ENCODE results near the gene IMMT. TPM values are rescaled to one million over a fixed set of nuclear protein-coding genes. Genes with fewer than 3 reads are reported as not detected.
A peak's percentile ranks its signal among the peaks of the same experiment; 100 is the strongest.

IMMT gene
- total and polyA plus RNA-seq, 10 donors, result 30.7 to 80.9 (median 66.1) TPM

GRCh38 chr2:86221066-86221684 is 25.9 kb upstream of the IMMT start:
- no peak overlapping the region for H3K27ac ChIP-seq
- intact Hi-C loops (cut with DNase I; ENCODE audit: low total_unique reads), result loop anchor here (5.0 kb wide), 1 partner anchor 151 kb away; no protein-coding TSS in a partner anchor
- WGBS, 5 donors, result 32 to 72% (median 58%) methylated on average over 5 of the region's 5 CpGs

GRCh38 chr2:86219896-86220295 is 24.6 kb upstream of the IMMT start:
- Histone ChIP-seq H3K27ac (no peak overlapping the region), H3K4me3 (no peak overlapping the region), H3K4me1 (peaks cover 0 to 23% (median 8%) of the 10 kb centered on the region in 6 donors), H3K36me3 (peaks cover 0 to 3% (median 0%) of the 10 kb centered on the region in 6 donors), H3K27me3 (replicated peaks in 1 of 7) (no peaks in the 10 kb centered on the region), H3K9me3 (no peaks in the 10 kb centered on the region)
- WGBS, 5 donors, result 77 to 92% (median 88%) methylated on average over 5 of the region's 5 CpGs
- DNase-seq, result no peak
- intact Hi-C loops (cut with DNase I; ENCODE audit: low total_unique reads), result loop anchor here (5.0 kb wide), 1 partner anchor 152 kb away; no protein-coding TSS in a partner anchor
- TF ChIP-seq POLR2AphosphoS5 (IDR thresholded peaks at IDR 0.05), result no peak
- TF ChIP-seq POLR2A (IDR thresholded peaks at IDR 0.05), result no peak
- no peak for TF ChIP-seq CTCF (IDR thresholded peaks at IDR 0.05 in 8 of 11, conservative IDR thresholded peaks at IDR 0.05 in 3 of 11)

More at GRCh38 chr2:86221066-86221684, 25.9 kb upstream of the IMMT start:
- no peak for DNase-seq
- Histone ChIP-seq H3K4me3 (no peak overlapping the region), H3K36me3 (no peaks in the 10 kb centered on the region), H3K9me3 (no peaks in the 10 kb centered on the region), H3K4me1 (peaks cover 0 to 32% (median 14%) of the 10 kb centered on the region in 6 donors), H3K27me3 (replicated peaks in 1 of 7) (no peaks in the 10 kb centered on the region)
- TF ChIP-seq POLR2A (IDR thresholded peaks at IDR 0.05), result no peak
- peak; percentile 61 to 90 (median 83) for TF ChIP-seq CTCF (IDR thresholded peaks at IDR 0.05 in 8 of 11, conservative IDR thresholded peaks at IDR 0.05 in 3 of 11)

- 74 to 83% (median 79%) methylated on average over 4 of the region's 4 CpGs for WGBS, 5 donors
- Histone ChIP-seq H3K4me3 (no peak overlapping the region), H3K4me1 (peaks cover 0 to 16% (median 6%) of the 10 kb centered on the region in 6 donors), H3K36me3 (peaks cover 0 to 18% (median 14%) of the 10 kb centered on the region in 6 donors), H3K27me3 (replicated peaks in 1 of 7) (no peaks in the 10 kb centered on the region), H3K27ac (no peak overlapping the region), H3K9me3 (no peaks in the 10 kb centered on the region)
- TF ChIP-seq POLR2AphosphoS5 (IDR thresholded peaks at IDR 0.05) (no peak), POLR2A (IDR thresholded peaks at IDR 0.05) (no peak), CTCF (IDR thresholded peaks at IDR 0.05 in 8 of 11, conservative IDR thresholded peaks at IDR 0.05 in 3 of 11) (no peak)
- no peak for DNase-seq
- intact Hi-C loops (cut with DNase I; ENCODE audit: low total_unique reads), result no loop called here
Observed at GRCh38 chr2:86218124-86218523, 22.9 kb upstream of the IMMT start.

Measured in spleen (tissue), 11 donors.